ENCODE data around the gene FBXO45.

Gene FBXO45

GRCh38 chr3:196599734-196600128 is 31.3 kb downstream of the FBXO45 start:
- TF ChIP-seq TCF12 (IDR thresholded peaks at IDR 0.05; ENCODE audit: low read depth) (no peak), EGR1 (IDR thresholded peaks at IDR 0.05) (no peak), TEAD4 (IDR thresholded peaks at IDR 0.05) (no peak)

- TF ChIP-seq, protein P1, sequence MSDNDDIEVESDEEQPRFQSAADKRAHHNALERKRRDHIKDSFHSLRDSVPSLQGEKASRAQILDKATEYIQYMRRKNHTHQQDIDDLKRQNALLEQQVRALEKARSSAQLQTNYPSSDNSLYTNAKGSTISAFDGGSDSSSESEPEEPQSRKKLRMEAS (IDR thresholded peaks at IDR 0.05): no peak
- TF ChIP-seq TCF12 (IDR thresholded peaks at IDR 0.05; ENCODE audit: low read depth): no peak
- TF ChIP-seq, protein P2, sequence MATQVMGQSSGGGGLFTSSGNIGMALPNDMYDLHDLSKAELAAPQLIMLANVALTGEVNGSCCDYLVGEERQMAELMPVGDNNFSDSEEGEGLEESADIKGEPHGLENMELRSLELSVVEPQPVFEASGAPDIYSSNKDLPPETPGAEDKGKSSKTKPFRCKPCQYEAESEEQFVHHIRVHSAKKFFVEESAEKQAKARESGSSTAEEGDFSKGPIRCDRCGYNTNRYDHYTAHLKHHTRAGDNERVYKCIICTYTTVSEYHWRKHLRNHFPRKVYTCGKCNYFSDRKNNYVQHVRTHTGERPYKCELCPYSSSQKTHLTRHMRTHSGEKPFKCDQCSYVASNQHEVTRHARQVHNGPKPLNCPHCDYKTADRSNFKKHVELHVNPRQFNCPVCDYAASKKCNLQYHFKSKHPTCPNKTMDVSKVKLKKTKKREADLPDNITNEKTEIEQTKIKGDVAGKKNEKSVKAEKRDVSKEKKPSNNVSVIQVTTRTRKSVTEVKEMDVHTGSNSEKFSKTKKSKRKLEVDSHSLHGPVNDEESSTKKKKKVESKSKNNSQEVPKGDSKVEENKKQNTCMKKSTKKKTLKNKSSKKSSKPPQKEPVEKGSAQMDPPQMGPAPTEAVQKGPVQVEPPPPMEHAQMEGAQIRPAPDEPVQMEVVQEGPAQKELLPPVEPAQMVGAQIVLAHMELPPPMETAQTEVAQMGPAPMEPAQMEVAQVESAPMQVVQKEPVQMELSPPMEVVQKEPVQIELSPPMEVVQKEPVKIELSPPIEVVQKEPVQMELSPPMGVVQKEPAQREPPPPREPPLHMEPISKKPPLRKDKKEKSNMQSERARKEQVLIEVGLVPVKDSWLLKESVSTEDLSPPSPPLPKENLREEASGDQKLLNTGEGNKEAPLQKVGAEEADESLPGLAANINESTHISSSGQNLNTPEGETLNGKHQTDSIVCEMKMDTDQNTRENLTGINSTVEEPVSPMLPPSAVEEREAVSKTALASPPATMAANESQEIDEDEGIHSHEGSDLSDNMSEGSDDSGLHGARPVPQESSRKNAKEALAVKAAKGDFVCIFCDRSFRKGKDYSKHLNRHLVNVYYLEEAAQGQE (IDR thresholded peaks at IDR 0.05; ENCODE audit: low read depth): no peak
- no peak for TF ChIP-seq FOXM1 (IDR thresholded peaks at IDR 0.05; ENCODE audit: borderline replicate concordance, low read depth)
- TF ChIP-seq EP300 (IDR thresholded peaks at IDR 0.05; ENCODE audit: borderline replicate concordance): no peak
- TF ChIP-seq CREB1 (IDR thresholded peaks at IDR 0.05; ENCODE audit: low read depth): no peak
- TF ChIP-seq CEBPB (IDR thresholded peaks at IDR 0.05): no peak
- TF ChIP-seq NFIC (IDR thresholded peaks at IDR 0.05): no peak
- TF ChIP-seq, protein P3, sequence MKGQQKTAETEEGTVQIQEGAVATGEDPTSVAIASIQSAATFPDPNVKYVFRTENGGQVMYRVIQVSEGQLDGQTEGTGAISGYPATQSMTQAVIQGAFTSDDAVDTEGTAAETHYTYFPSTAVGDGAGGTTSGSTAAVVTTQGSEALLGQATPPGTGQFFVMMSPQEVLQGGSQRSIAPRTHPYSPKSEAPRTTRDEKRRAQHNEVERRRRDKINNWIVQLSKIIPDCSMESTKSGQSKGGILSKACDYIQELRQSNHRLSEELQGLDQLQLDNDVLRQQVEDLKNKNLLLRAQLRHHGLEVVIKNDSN (IDR thresholded peaks at IDR 0.05): no peak
- TF ChIP-seq YY1 (IDR thresholded peaks at IDR 0.05; ENCODE audit: low read depth): no peak
- TF ChIP-seq ZBTB7A (IDR thresholded peaks at IDR 0.05; ENCODE audit: low read depth): no peak
- TF ChIP-seq EGR1 (IDR thresholded peaks at IDR 0.05): no peak
Measured at GRCh38 chr3:196600359-196600758, 31.9 kb downstream of the FBXO45 start.

DNA sequence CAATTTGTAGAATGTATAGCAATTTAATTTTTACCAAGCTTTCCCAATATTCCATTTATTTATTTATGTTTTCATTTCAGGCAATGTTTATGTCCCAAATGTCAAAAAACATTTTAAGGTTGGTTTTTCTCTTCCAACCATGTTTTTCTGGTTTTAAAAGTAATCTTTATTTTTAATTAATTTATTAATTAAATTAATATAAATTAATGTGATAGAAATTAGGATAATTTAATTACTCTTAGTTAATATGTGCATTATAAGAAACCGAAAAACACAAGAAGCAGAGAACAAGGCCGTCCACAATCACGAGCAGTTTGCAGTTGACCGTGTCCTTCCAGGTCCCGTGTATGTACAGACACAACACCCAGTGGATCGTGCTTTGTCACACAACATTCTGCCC is 34.2 kb downstream of the FBXO45 start:
- TF ChIP-seq ZBTB7A (IDR thresholded peaks at IDR 0.05; ENCODE audit: low read depth) (no peak), EP300 (IDR thresholded peaks at IDR 0.05; ENCODE audit: borderline replicate concordance) (no peak), EGR1 (IDR thresholded peaks at IDR 0.05) (no peak), YY1 (IDR thresholded peaks at IDR 0.05; ENCODE audit: low read depth) (no peak), TCF12 (IDR thresholded peaks at IDR 0.05; ENCODE audit: low read depth) (no peak), TEAD4 (IDR thresholded peaks at IDR 0.05) (no peak), FOXM1 (IDR thresholded peaks at IDR 0.05; ENCODE audit: borderline replicate concordance, low read depth) (no peak), CREB1 (IDR thresholded peaks at IDR 0.05; ENCODE audit: low read depth) (no peak), TAF1 (IDR thresholded peaks at IDR 0.05; ENCODE audit: low read depth) (no peak)
- TF ChIP-seq, protein P2 (IDR thresholded peaks at IDR 0.05; ENCODE audit: low read depth): no peak
- TF ChIP-seq, protein P3 (IDR thresholded peaks at IDR 0.05): no peak

- TF ChIP-seq YY1 (IDR thresholded peaks at IDR 0.05; ENCODE audit: low read depth): no peak
Measured at GRCh38 chr3:196603683-196604082, 35.2 kb downstream of the FBXO45 start.

GRCh38 chr3:196604548-196604947 is 36.1 kb downstream of the FBXO45 start:
- no peak for TF ChIP-seq RAD21 (IDR thresholded peaks at IDR 0.05; ENCODE audit: low read depth)
- no peak for TF ChIP-seq EGR1 (IDR thresholded peaks at IDR 0.05)
- TF ChIP-seq YY1 (IDR thresholded peaks at IDR 0.05; ENCODE audit: low read depth): no peak
- TF ChIP-seq TAF1 (IDR thresholded peaks at IDR 0.05; ENCODE audit: low read depth): no peak
- TF ChIP-seq, protein P3 (IDR thresholded peaks at IDR 0.05): no peak
- TF ChIP-seq CREB1 (IDR thresholded peaks at IDR 0.05; ENCODE audit: low read depth): no peak
- no peak for TF ChIP-seq ZBTB7A (IDR thresholded peaks at IDR 0.05; ENCODE audit: low read depth)
- no peak for TF ChIP-seq EP300 (IDR thresholded peaks at IDR 0.05; ENCODE audit: borderline replicate concordance)
- TF ChIP-seq FOXM1 (IDR thresholded peaks at IDR 0.05; ENCODE audit: borderline replicate concordance, low read depth): no peak
- no peak for TF ChIP-seq TCF12 (IDR thresholded peaks at IDR 0.05; ENCODE audit: low read depth)
- TF ChIP-seq NFIC (IDR thresholded peaks at IDR 0.05): no peak
- no peak for TF ChIP-seq TEAD4 (IDR thresholded peaks at IDR 0.05)

DNA sequence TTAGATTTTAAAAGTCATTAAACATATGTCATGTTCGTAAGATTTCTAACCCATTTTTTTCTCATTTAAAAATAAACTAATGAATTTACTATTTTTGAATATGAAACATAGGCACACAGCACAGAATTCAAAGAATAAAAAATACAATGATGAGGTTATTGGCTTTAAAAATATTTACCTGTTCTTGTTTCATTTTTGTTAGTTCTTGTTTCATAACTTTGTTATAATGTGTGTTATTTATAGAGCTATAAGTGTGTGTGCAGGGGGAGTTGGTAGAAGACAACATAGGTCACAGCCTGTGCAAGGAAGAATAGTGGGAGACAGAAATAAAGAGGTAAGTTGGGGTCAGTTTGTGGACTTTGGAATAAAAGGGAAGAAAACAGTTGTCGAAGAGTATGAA is 40.2 kb downstream of the FBXO45 start:
- TF ChIP-seq, protein P1 (IDR thresholded peaks at IDR 0.05): no peak
- TF ChIP-seq CEBPB (IDR thresholded peaks at IDR 0.05) (no peak), CREB1 (IDR thresholded peaks at IDR 0.05; ENCODE audit: low read depth) (no peak), ZBTB7A (IDR thresholded peaks at IDR 0.05; ENCODE audit: low read depth) (no peak)
